NCI-H2029 treated with DMSO at 0.1 percent for 48 hours (cell line): ENCODE results near the gene CDK14.

Experiments used
- DNase-seq: peaks from one replicate; lab custom pipeline; 2025; lab: John Stamatoyannopoulos, UW

CDK14 gene

GRCh38 chr7:90841759-90842429 is 245.8 kb downstream of the CDK14 start:
- DNase-seq: no peak

GRCh38 chr7:90842430-90842788 is 246.3 kb downstream of the CDK14 start:
- no peak for DNase-seq

GRCh38 chr7:90843472-90843871 is 247.4 kb downstream of the CDK14 start:
- DNase-seq: no peak

- DNase-seq: no peak
Observed at GRCh38 chr7:90844421-90844820, 248.3 kb downstream of the CDK14 start.

- no peak for DNase-seq
Observed at GRCh38 chr7:90846192-90846591, 250.1 kb downstream of the CDK14 start.

GRCh38 chr7:90850066-90850465 is 253.9 kb downstream of the CDK14 start:
- DNase-seq: no peak

- DNase-seq: no peak
Observed at GRCh38 chr7:90850471-90850870, 254.3 kb downstream of the CDK14 start.

- no peak for DNase-seq
Observed at GRCh38 chr7:90853205-90853604, 257.1 kb downstream of the CDK14 start.

- DNase-seq: no peak
Observed at GRCh38 chr7:90856351-90857070, 260.4 kb downstream of the CDK14 start.

- DNase-seq: no peak
Observed at GRCh38 chr7:90857603-90858002, 261.5 kb downstream of the CDK14 start.

GRCh38 chr7:90858546-90858945 is 262.4 kb downstream of the CDK14 start:
- DNase-seq: no peak

- no peak for DNase-seq
Observed at GRCh38 chr7:90859521-90859920, 263.4 kb downstream of the CDK14 start.

- no peak for DNase-seq
Observed at GRCh38 chr7:90864088-90864487, 268.0 kb downstream of the CDK14 start.

GRCh38 chr7:90869335-90869734 is 273.2 kb downstream of the CDK14 start:
- DNase-seq: no peak

- DNase-seq: no peak
Observed at GRCh38 chr7:90876701-90877100, 280.6 kb downstream of the CDK14 start.

- DNase-seq: no peak
Observed at GRCh38 chr7:90877201-90877600, 281.1 kb downstream of the CDK14 start.

GRCh38 chr7:90879924-90880323 is 283.8 kb downstream of the CDK14 start:
- no peak for DNase-seq

- no peak for DNase-seq
Observed at GRCh38 chr7:90886416-90886815, 290.3 kb downstream of the CDK14 start.

GRCh38 chr7:90889210-90889609 is 293.1 kb downstream of the CDK14 start:
- no peak for DNase-seq

- no peak for DNase-seq
Observed at GRCh38 chr7:90889644-90890043, 293.5 kb downstream of the CDK14 start.

- no peak for DNase-seq
Observed at GRCh38 chr7:90891529-90891928, 295.4 kb downstream of the CDK14 start.

- no peak for DNase-seq
Observed at GRCh38 chr7:90892213-90892612, 296.1 kb downstream of the CDK14 start.

GRCh38 chr7:90894122-90894521 is 298.0 kb downstream of the CDK14 start:
- DNase-seq: no peak

- no peak for DNase-seq
Observed at GRCh38 chr7:90896458-90896857, 300.3 kb downstream of the CDK14 start.
